HG02763 (cell line): ENCODE results near the gene WWOX.

Experiments
- ATAC-seq: cut with Tn5 transposase; IDR thresholded peaks from one replicate; pipeline ENCODE4 v1.9.1; 2021; ENCODE audit warnings: mild to moderate bottlenecking, moderate library complexity; ENCODE audit not compliant: unreplicated experiment

Gene WWOX

GRCh38 chr16:78852081-78852635 lies 752.7 kb downstream of the WWOX start:
- no peak for ATAC-seq

GRCh38 chr16:78862022-78862421 lies 762.6 kb downstream of the WWOX start:
- ATAC-seq, result no peak

DNA sequence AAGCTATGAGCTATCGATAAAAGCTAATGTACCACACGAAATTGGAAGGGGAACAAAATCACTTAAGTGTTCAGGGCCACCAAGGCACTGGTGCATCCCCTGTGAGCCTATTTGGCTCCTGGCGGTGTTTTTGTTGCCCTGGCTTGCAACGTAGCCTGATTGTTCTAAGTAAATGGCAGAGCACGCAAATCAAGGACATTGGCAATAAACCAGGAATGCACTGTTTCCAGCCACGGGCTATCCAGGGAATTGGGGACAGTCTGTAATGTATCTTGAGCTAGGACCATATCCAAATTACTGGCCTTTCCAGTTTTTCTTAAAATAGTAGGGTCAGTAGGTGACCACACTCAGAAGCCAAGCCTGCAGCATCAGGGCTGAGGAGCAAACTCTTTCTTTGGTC lies 767.1 kb downstream of the WWOX start:
- ATAC-seq, result no peak

- ATAC-seq, result no peak
These were observed 770.0 kb downstream of the WWOX start for GRCh38 chr16:78869492-78869891.

DNA sequence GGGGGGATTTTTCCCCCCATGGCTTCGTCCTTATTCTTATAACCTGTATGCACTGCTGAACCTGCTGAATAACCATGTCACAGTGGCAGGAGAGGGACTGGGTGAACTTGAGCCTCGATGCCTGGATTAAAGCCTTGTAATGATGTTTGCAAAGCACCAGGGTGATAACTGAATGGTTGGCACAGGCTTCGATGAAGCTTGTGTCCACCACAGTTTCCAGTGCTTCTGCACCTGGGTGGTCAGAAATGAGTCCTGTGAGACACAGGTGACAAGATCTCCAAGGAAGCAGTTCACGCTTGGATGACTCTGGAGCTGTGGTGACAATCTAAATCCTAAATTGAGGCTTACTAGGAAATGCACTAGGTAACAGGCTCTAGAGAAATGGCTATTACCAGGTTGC lies 771.8 kb downstream of the WWOX start:
- ATAC-seq, result no peak

- no peak for ATAC-seq
These were observed 777.2 kb downstream of the WWOX start for GRCh38 chr16:78876671-78877070.

GRCh38 chr16:78877114-78877655 lies 777.7 kb downstream of the WWOX start:
- no peak for ATAC-seq

GRCh38 chr16:78878570-78878969 lies 779.1 kb downstream of the WWOX start:
- no peak for ATAC-seq

GRCh38 chr16:78879011-78879410 lies 779.6 kb downstream of the WWOX start:
- ATAC-seq, result no peak

- no peak for ATAC-seq
These were observed 782.7 kb downstream of the WWOX start for GRCh38 chr16:78882150-78882549.

GRCh38 chr16:78882751-78883150 lies 783.3 kb downstream of the WWOX start:
- ATAC-seq, result no peak

GRCh38 chr16:78884204-78884603 lies 784.8 kb downstream of the WWOX start:
- no peak for ATAC-seq

- no peak for ATAC-seq
These were observed 789.9 kb downstream of the WWOX start for GRCh38 chr16:78889346-78889745.

DNA sequence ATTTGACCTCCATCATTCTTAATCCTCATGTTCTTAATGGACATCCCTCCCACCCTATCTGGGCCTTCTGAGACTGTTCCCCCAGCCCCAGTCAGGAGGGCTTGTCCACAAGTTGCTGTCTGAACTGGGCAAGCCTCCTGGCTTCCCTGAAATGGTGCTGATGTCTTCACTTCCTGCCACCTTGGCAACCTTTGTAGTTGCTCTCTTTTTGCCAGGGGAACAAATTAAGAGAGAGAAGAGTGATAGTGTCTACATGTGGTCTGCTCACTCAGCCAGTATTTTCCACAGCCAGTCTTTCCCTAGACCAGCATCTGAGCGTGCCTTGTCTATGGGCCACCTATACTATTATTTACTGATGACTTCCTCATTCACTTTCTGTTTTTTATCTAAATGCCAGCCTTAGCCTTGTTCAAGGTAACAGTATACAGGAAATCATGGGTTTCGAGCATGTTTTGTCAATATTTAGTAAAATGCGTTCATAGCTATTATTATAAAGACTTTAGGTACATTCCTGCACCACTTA lies 791.0 kb downstream of the WWOX start:
- ATAC-seq, result no peak

GRCh38 chr16:78892951-78893733 lies 793.7 kb downstream of the WWOX start:
- ATAC-seq, result no peak

GRCh38 chr16:78894886-78895285 lies 795.4 kb downstream of the WWOX start:
- ATAC-seq, result no peak

DNA sequence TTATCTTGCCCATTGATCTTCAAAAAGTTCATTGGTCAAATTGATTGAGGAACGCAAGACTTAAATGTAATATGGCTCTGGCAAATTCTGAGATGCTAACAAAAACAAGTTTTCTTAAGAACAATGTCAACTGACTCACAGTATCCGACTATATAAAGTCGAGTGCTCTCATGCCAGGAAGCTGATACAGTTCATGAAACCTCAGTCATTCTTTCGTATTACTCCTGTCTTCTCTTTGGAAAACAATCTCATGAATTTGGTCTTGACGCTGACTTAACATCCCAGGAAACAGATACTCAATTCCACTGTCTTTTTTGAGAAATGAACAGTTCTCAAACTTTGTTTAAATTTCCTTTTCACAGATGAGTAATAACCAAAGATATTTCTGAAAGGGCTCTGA lies 796.2 kb downstream of the WWOX start:
- no peak for ATAC-seq

DNA sequence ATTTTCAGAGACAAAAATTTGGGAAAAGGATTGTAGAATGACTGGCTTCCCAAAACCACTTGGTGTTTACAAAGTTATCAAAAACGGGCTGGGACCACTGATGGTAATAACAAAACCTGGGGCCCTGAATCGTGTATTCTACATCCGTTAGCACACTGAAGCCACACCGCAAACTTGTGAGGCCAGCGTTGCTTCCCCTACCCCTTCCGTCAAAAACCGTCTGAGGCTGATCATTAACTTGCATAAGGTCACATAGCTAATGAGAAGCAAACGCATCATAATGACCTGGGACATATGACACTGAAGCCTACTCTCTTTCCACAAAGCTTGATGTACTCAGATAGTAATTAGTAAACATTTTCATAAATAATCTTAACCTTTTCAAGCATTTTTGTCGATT lies 796.8 kb downstream of the WWOX start:
- no peak for ATAC-seq

DNA sequence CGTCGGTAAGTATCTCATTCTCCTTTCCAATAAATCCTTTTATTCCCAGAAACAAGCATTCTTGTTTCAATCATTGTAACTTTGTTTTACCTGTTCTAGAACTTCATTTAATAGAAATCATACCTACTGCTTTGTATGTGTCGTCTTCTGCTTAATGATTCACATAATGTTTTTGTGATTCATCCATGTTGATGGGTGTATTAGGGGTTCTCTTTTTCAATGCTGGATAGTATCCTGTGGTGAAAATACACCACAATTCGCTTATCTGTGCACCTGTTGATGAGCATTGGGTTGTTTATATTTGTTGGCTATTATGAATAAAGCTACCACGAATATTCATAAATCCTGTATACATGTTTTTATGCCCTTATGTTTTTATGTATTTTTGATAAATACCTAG lies 797.8 kb downstream of the WWOX start:
- ATAC-seq, result no peak

GRCh38 chr16:78900044-78900811 lies 800.8 kb downstream of the WWOX start:
- ATAC-seq, result no peak

DNA sequence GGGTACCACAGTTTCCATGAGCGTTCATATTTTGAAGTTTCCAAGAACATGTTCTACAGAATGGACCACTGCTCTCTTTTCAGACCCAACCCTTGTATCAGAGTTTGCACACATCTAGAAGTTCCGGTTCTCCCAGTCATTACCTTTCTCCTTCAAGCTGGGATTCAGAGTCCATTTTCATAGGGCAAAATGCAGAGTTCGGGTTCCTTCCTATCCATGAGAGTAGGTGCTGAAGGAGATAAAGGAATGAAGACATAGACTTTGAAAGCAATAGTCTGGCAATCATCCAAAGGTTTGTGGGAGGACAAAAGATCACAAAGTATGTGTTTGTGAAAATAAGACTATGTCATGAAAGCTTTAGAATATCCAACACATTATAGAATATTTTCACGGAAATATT lies 801.5 kb downstream of the WWOX start:
- ATAC-seq, result no peak

DNA sequence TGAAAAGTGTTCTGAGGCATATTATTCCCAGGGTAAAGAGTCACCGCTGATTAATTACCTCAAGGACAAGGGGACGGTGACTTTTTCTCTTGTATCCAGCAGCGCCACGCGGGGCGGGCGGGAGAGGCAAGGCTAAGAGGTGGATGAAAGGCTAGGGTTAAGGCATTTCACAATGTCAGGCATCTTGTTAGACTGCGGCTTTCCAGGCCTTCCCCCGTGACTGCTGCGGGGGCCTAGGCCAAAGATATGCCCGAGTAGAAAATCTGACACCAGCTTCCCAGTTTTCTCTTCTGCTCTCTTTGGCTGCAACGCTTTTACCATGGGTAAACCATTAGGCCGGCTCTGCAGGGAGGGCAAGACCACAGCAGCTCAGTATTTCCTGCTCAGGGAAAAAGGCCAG lies 802.9 kb downstream of the WWOX start:
- ATAC-seq, result no peak
